Suprapubic skin (tissue), 3 donors: ENCODE measurements around the gene PYROXD2.

Source experiments
- CTCF ChIP-seq, 2 donors: fragments of 200-600 bp in 1 of 2; fragments of 450-650 bp in 1 of 2; sonication (generic) in 1 of 2; IDR thresholded peaks; one replicate each; pipeline ENCODE4 v1.5.1; 2016 to 2019; ENCODE audit warnings: antibody characterized with exemption in 2 of 2, mild to moderate bottlenecking in 1 of 2, moderate library complexity in 1 of 2
- EP300 ChIP-seq: sonication (generic); formaldehyde crosslinking; IDR thresholded peaks from one replicate; pipeline ENCODE4 v1.6.1; 2017; ENCODE audit warnings: antibody characterized with exemption

GRCh38 chr10:98453729-98454128, 38.7 kb upstream of the PYROXD2 start:
- TF ChIP-seq CTCF (IDR thresholded peaks at IDR 0.05) (no peak), EP300 (no peak)
